CD14-positive monocyte (primary cell): Measurements from ENCODE around the gene ABHD1. TPM values are rescaled to one million over a fixed set of nuclear protein-coding genes. Genes with fewer than 3 reads are reported as not detected.

ENCODE experiments used
- DNase-seq, 3 donors: peaks; one replicate each; pipeline ENCODE4 v3.0.0-alpha.2; 2011 to 2022
- H2AFZ ChIP-seq: 2 replicates; pipeline ENCODE4 v1.6.0; 2012; ENCODE audit warnings: mild to moderate bottlenecking, low read depth, low read length, inconsistent platforms; ENCODE audit not compliant: insufficient read depth, poor library complexity, severe bottlenecking
- H3K27ac ChIP-seq, 2 donors: 1 replicate in 1 of 2; 2 replicates in 1 of 2; pipeline ENCODE4 v1.5.1; 2012 to 2013; ENCODE audit warnings: low read length in 2 of 2, control low read depth in 1 of 2, inconsistent platforms in 1 of 2, low read depth in 1 of 2, mild to moderate bottlenecking in 1 of 2
- H3K27me3 ChIP-seq, 2 donors: one replicate each; pipeline versions ENCODE4 v1.6.0 to v1.6.1; 2011 to 2013; ENCODE audit warnings: low read length in 2 of 2; ENCODE audit not compliant: control insufficient read depth in 2 of 2, insufficient read depth in 2 of 2
- H3K36me3 ChIP-seq, 2 donors: replicated peaks in 1 of 2; 1 replicate in 1 of 2; 2 replicates in 1 of 2; pipeline versions ENCODE4 v1.5.1 to v1.6.1; 2012 to 2013; ENCODE audit warnings: low read length in 2 of 2, control low read depth in 1 of 2, inconsistent platforms in 1 of 2, mild to moderate bottlenecking in 1 of 2; ENCODE audit not compliant: insufficient read depth in 2 of 2, control insufficient read depth in 1 of 2
- H3K4me1 ChIP-seq, 2 donors: 1 replicate in 1 of 2; 2 replicates in 1 of 2; pipeline versions ENCODE4 v1.5.1 to v1.6.1; 2012 to 2013; ENCODE audit warnings: low read length in 2 of 2, control low read depth in 1 of 2, inconsistent platforms in 1 of 2, mild to moderate bottlenecking in 1 of 2, moderate library complexity in 1 of 2; ENCODE audit not compliant: insufficient read depth in 2 of 2, control insufficient read depth in 1 of 2
- H3K4me2 ChIP-seq: replicated peaks from 2 replicates; pipeline ENCODE3; 2012; ENCODE audit warnings: low read length, moderate library complexity, mild to moderate bottlenecking; ENCODE audit not compliant: poor library complexity, severe bottlenecking; ENCODE audit errors: extremely low read depth
- H3K4me3 ChIP-seq, 3 experiments: fragments of 200-600 bp in 1 of 3; sonication (generic) in 1 of 3; replicated peaks in 1 of 3; 1 replicate in 2 of 3; 2 replicates in 1 of 3; pipeline ENCODE4 v1.5.1; 2011 to 2013; ENCODE audit warnings: low read length in 3 of 3, mild to moderate bottlenecking in 3 of 3, control low read depth in 2 of 3, low read depth in 2 of 3, inconsistent platforms in 1 of 3, moderate library complexity in 1 of 3
- H3K79me2 ChIP-seq: 2 replicates; pipeline ENCODE4 v1.6.0; 2012; ENCODE audit warnings: mild to moderate bottlenecking, control low read depth, inconsistent platforms, low read length, moderate library complexity; ENCODE audit not compliant: insufficient read depth
- H3K9ac ChIP-seq: 2 replicates; pipeline ENCODE4 v1.6.0; 2017; ENCODE audit warnings: low read length, mild to moderate bottlenecking; ENCODE audit not compliant: insufficient read depth, poor library complexity, severe bottlenecking
- H3K9me3 ChIP-seq, 2 donors: replicated peaks in 1 of 2; 1 replicate in 1 of 2; 2 replicates in 1 of 2; pipeline versions ENCODE4 v1.5.1 to v1.6.1; 2012 to 2013; ENCODE audit warnings: low read length in 2 of 2, control low read depth in 1 of 2; ENCODE audit not compliant: control insufficient read depth in 1 of 2, insufficient read depth in 1 of 2
- H4K20me1 ChIP-seq: 2 replicates; pipeline ENCODE4 v1.6.0; 2012; ENCODE audit warnings: mild to moderate bottlenecking, low read length, control low read depth, moderate library complexity; ENCODE audit not compliant: insufficient read depth
- H3K27ac Mint-ChIP-seq, 7 donors: one replicate each; pipeline ENCODE4 v1.8.0; 2020; ENCODE audit warnings: mild to moderate bottlenecking in 7 of 7, mixed read lengths in 7 of 7, moderate library complexity in 6 of 7, inconsistent platforms in 2 of 7
- H3K27me3 Mint-ChIP-seq, 3 donors: one replicate each; pipeline ENCODE4 v1.8.0; 2021 to 2022; ENCODE audit warnings: low read depth in 3 of 3, mild to moderate bottlenecking in 3 of 3, mixed read lengths in 3 of 3, moderate library complexity in 3 of 3, inconsistent platforms in 1 of 3
- H3K36me3 Mint-ChIP-seq, 2 donors: one replicate each; pipeline ENCODE4 v1.8.0; 2020; ENCODE audit warnings: mixed read lengths in 2 of 2, inconsistent platforms in 1 of 2, mild to moderate bottlenecking in 1 of 2
- H3K4me1 Mint-ChIP-seq: one replicate; pipeline ENCODE4 v1.8.0; 2020; ENCODE audit warnings: mild to moderate bottlenecking, mixed read lengths
- H3K4me3 Mint-ChIP-seq, 2 donors: one replicate each; pipeline ENCODE4 v1.8.0; 2020; ENCODE audit warnings: mild to moderate bottlenecking in 2 of 2, mixed read lengths in 2 of 2, moderate library complexity in 1 of 2
- H3K9me3 Mint-ChIP-seq, 7 donors: one replicate each; pipeline ENCODE4 v1.8.0; 2020 to 2022; ENCODE audit warnings: mixed read lengths in 7 of 7, mild to moderate bottlenecking in 6 of 7, moderate library complexity in 6 of 7, inconsistent platforms in 2 of 7
- WGBS: methylation state at CpG from one replicate; pipeline ENCODE4 v1.1.5; 2013; ENCODE audit warnings: missing lambda C conversion rate; ENCODE audit not compliant: insufficient coverage; 5-methylcytosine and 5-hydroxymethylcytosine counted together
- intact Hi-C, 2 donors: fragments of 100-400 bp; cut with micrococcal nuclease; formaldehyde crosslinking; loops; one replicate each; pipeline versions ENCODE4 v1.15.0 to v1.15.1; 2023
- polyA plus RNA-seq, 3 donors: library from polyadenylated mRNA; depleted of rRNA in 1 of 3; unstranded in 2 of 3; stranded (reverse) in 1 of 3; fragments of 300-500 nt in 2 of 3; fragments of >200 nt in 1 of 3; fragmentation: Illumina TruSeq in 2 of 3; gene quantifications; 1 replicate in 2 of 3; 2 replicates in 1 of 3; pipeline ENCODE4 v1.2.3, GENCODE V29; 2012 to 2021
- TF ChIP-seq, protein P1 (sequence below): fragments of 200-600 bp; IDR thresholded peaks from one replicate; pipeline ENCODE4 v1.8.0; 2022; ENCODE audit warnings: antibody characterized with exemption, mild to moderate bottlenecking

ABHD1 gene
- polyA plus RNA-seq, 3 donors, result 0.08 to 1.2 (median 0.25) TPM

DNA sequence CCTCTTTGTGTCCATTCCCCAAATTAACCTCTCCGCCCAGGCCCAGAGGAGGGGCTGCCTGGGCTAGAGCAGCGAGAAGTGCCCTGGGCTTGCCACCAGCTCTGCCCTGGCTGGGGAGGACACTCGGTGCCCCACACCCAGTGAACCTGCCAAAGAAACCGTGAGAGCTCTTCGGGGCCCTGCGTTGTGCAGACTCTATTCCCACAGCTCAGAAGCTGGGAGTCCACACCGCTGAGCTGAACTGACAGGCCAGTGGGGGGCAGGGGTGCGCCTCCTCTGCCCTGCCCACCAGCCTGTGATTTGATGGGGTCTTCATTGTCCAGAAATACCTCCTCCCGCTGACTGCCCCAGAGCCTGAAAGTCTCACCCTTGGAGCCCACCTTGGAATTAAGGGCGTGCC lies 23.6 kb upstream of the ABHD1 start:
- WGBS, result 92% methylated on average over 9 of the region's 10 CpGs
- Histone ChIP-seq H3K27ac (no peak overlapping the region), H4K20me1 (no peaks in the 10 kb centered on the region), H3K4me2 (no peak overlapping the region), H3K27me3 (no peaks in the 10 kb centered on the region), H3K79me2 (no peaks in the 10 kb centered on the region), H3K9me3 (no peaks in the 10 kb centered on the region), H2AFZ (no peak overlapping the region), H3K4me3 (no peak overlapping the region), H3K36me3 (no peaks in the 10 kb centered on the region), H3K4me1 (peaks cover 23 to 24% of the 10 kb centered on the region in 2 donors), H3K9ac (no peak overlapping the region)
- Mint-ChIP-seq H3K9me3 (no peaks in the 10 kb centered on the region), H3K27me3 (peaks cover 0 to 5% (median 1%) of the 10 kb centered on the region in 3 donors), H3K36me3 (no peaks in the 10 kb centered on the region), H3K4me3 (no peak overlapping the region), H3K27ac (no peak overlapping the region), H3K4me1 (peaks cover 21% of the 10 kb centered on the region)
- DNase-seq, result no peak
- TF ChIP-seq, protein P1, sequence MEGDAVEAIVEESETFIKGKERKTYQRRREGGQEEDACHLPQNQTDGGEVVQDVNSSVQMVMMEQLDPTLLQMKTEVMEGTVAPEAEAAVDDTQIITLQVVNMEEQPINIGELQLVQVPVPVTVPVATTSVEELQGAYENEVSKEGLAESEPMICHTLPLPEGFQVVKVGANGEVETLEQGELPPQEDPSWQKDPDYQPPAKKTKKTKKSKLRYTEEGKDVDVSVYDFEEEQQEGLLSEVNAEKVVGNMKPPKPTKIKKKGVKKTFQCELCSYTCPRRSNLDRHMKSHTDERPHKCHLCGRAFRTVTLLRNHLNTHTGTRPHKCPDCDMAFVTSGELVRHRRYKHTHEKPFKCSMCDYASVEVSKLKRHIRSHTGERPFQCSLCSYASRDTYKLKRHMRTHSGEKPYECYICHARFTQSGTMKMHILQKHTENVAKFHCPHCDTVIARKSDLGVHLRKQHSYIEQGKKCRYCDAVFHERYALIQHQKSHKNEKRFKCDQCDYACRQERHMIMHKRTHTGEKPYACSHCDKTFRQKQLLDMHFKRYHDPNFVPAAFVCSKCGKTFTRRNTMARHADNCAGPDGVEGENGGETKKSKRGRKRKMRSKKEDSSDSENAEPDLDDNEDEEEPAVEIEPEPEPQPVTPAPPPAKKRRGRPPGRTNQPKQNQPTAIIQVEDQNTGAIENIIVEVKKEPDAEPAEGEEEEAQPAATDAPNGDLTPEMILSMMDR, result no peak
- intact Hi-C loops, result loop anchor here in 1 of 2 donors (5.0 kb wide), 1 partner anchor 67 kb away; no protein-coding TSS in a partner anchor

- Histone ChIP-seq H3K27me3 (no peaks in the 10 kb centered on the region), H3K9me3 (no peaks in the 10 kb centered on the region), H3K27ac (no peak overlapping the region), H2AFZ (no peak overlapping the region), H3K9ac (no peak overlapping the region), H3K4me1 (peaks cover 4 to 5% of the 10 kb centered on the region in 2 donors), H3K4me2 (no peak overlapping the region), H4K20me1 (no peaks in the 10 kb centered on the region), H3K79me2 (no peaks in the 10 kb centered on the region), H3K36me3 (no peaks in the 10 kb centered on the region), H3K4me3 (no peak overlapping the region)
- no peak overlapping the region for H3K27ac Mint-ChIP-seq
- DNase-seq, result no peak
- peaks cover 0 to 6% (median 2%) of the 10 kb centered on the region in 3 donors for H3K27me3 Mint-ChIP-seq
- TF ChIP-seq, protein P1, result no peak
- WGBS, result 100% methylated on average over 2 of the region's 5 CpGs
- no peak overlapping the region for H3K4me3 Mint-ChIP-seq
- peaks cover 2% of the 10 kb centered on the region for H3K4me1 Mint-ChIP-seq
- H3K9me3 Mint-ChIP-seq, result no peaks in the 10 kb centered on the region
- intact Hi-C loops, result loop anchor here in 1 of 2 donors (5.0 kb wide), 1 partner anchor 65 kb away; no protein-coding TSS in a partner anchor
- H3K36me3 Mint-ChIP-seq, result no peaks in the 10 kb centered on the region
Observed at GRCh38 chr2:27102329-27102728, 21.3 kb upstream of the ABHD1 start.
